DMS53 treated with DMSO at 0.1 percent for 48 hours (cell line): ENCODE results near the gene NET1.
A peak's percentile ranks its signal among the peaks of the same experiment; 100 is the strongest.

ENCODE experiments used
- DNase-seq: peaks from one replicate; lab custom pipeline; 2025; ENCODE audit not compliant: unreplicated experiment; lab: John Stamatoyannopoulos, UW

The NET1 gene

GRCh38 chr10:5498791-5499492 lies 86.6 kb downstream of the NET1 start:
- DNase-seq: no peak

- DNase-seq: no peak
Measured at GRCh38 chr10:5499493-5500140, 87.3 kb downstream of the NET1 start, which contains the start of gene CALML5. TSS of gene CALML5 (minus strand) at chr10:5499570. CDS start at chr10:5499438, 132 bp downstream.

GRCh38 chr10:5500162-5500670 lies 87.9 kb downstream of the NET1 start:
- DNase-seq: no peak

- DNase-seq: no peak
Measured at GRCh38 chr10:5500910-5501309, 88.6 kb downstream of the NET1 start.

GRCh38 chr10:5502061-5502521 lies 89.7 kb downstream of the NET1 start:
- no peak for DNase-seq

- no peak for DNase-seq
Measured at GRCh38 chr10:5502571-5503476, 90.5 kb downstream of the NET1 start.

- DNase-seq: peak; percentile 98
Measured at GRCh38 chr10:5503477-5503835, 91.1 kb downstream of the NET1 start.

GRCh38 chr10:5504146-5505072 lies 92.1 kb downstream of the NET1 start:
- peak; percentile 40 for DNase-seq

- DNase-seq: no peak
Measured at GRCh38 chr10:5506246-5506645, 93.9 kb downstream of the NET1 start.

- no peak for DNase-seq
Measured at GRCh38 chr10:5506751-5507648, 94.6 kb downstream of the NET1 start.

GRCh38 chr10:5507649-5508131 lies 95.3 kb downstream of the NET1 start:
- DNase-seq: no peak

- DNase-seq: no peak
Measured at GRCh38 chr10:5508161-5508604, 95.8 kb downstream of the NET1 start.
